ENCODE data around the gene PLN. TPM values are rescaled to one million over a fixed set of nuclear protein-coding genes. Genes with fewer than 3 reads are reported as not detected.
A peak's percentile ranks its signal among the peaks of the same experiment; 100 is the strongest.

Gene PLN
- total and polyA plus RNA-seq, 9 of the 15 experiments (the other 6 are each of a cell fraction or from before 2014, with no cell fraction given): 0.03 to 0.30 (median 0.03) TPM; not detected in 6

DNA sequence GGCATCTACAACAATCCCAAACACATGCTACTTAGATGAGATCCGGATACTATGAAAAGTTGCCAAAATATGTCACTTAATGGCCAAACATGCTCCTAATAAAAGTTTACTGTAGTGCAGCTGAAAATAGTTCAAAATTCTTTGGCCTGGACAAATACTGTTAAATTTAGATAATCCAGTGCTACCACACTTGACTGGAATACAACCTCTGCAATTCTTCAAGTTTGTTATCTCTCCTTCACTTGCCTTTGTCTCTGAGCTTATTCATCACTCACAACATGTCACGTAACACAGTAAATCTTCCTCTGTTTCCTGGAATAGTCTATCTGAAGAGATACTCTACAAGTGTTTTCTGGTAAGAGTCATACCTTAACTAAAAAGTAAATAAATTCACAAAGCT, 10.5 kb upstream of the PLN start (continued):
- TF ChIP-seq, protein P1, sequence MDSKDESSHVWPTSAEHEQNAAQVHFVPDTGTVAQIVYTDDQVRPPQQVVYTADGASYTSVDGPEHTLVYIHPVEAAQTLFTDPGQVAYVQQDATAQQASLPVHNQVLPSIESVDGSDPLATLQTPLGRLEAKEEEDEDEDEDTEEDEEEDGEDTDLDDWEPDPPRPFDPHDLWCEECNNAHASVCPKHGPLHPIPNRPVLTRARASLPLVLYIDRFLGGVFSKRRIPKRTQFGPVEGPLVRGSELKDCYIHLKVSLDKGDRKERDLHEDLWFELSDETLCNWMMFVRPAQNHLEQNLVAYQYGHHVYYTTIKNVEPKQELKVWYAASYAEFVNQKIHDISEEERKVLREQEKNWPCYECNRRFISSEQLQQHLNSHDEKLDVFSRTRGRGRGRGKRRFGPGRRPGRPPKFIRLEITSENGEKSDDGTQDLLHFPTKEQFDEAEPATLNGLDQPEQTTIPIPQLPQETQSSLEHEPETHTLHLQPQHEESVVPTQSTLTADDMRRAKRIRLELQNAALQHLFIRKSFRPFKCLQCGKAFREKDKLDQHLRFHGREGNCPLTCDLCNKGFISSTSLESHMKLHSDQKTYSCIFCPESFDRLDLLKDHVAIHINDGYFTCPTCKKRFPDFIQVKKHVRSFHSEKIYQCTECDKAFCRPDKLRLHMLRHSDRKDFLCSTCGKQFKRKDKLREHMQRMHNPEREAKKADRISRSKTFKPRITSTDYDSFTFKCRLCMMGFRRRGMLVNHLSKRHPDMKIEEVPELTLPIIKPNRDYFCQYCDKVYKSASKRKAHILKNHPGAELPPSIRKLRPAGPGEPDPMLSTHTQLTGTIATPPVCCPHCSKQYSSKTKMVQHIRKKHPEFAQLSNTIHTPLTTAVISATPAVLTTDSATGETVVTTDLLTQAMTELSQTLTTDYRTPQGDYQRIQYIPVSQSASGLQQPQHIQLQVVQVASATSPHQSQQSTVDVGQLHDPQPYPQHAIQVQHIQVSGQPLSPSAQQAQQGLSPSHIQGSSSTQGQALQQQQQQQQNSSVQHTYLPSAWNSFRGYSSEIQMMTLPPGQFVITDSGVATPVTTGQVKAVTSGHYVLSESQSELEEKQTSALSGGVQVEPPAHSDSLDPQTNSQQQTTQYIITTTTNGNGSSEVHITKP (IDR thresholded peaks at IDR 0.05; ENCODE audit: partially characterized antibody): peak; percentile 39
- TF ChIP-seq ZBTB7A (IDR thresholded peaks at IDR 0.05; ENCODE audit: borderline replicate concordance, control insufficient read depth, low read depth, low read length): no peak
- TF ChIP-seq ZEB2 (IDR thresholded peaks at IDR 0.05): peak; percentile 74; the same call in 1 of the 2 replicates
- TF ChIP-seq, protein P2, sequence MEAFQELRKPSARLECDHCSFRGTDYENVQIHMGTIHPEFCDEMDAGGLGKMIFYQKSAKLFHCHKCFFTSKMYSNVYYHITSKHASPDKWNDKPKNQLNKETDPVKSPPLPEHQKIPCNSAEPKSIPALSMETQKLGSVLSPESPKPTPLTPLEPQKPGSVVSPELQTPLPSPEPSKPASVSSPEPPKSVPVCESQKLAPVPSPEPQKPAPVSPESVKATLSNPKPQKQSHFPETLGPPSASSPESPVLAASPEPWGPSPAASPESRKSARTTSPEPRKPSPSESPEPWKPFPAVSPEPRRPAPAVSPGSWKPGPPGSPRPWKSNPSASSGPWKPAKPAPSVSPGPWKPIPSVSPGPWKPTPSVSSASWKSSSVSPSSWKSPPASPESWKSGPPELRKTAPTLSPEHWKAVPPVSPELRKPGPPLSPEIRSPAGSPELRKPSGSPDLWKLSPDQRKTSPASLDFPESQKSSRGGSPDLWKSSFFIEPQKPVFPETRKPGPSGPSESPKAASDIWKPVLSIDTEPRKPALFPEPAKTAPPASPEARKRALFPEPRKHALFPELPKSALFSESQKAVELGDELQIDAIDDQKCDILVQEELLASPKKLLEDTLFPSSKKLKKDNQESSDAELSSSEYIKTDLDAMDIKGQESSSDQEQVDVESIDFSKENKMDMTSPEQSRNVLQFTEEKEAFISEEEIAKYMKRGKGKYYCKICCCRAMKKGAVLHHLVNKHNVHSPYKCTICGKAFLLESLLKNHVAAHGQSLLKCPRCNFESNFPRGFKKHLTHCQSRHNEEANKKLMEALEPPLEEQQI (IDR thresholded peaks at IDR 0.05): peak; percentile 86
- TF ChIP-seq TCF3 (CRISPR knock-in tag; IDR thresholded peaks at IDR 0.05): peak; percentile 78
- TF ChIP-seq ATF7 (IDR thresholded peaks at IDR 0.05): peak; percentile 44; the same call in 1 of the 2 replicates
- TF ChIP-seq ZNF174 (CRISPR knock-in tag; IDR thresholded peaks at IDR 0.05): no peak
- peak; percentile 56; the same call in 1 of the 2 replicates for TF ChIP-seq FOXM1 (IDR thresholded peaks at IDR 0.05; ENCODE audit: low read depth)
- TF ChIP-seq FOXM1 (CRISPR knock-in tag; IDR thresholded peaks at IDR 0.05; ENCODE audit: low read depth): no peak
- peak in 1 of 2 experiments; percentile 28; a peak in 1 of 4 replicates for TF ChIP-seq SRF (CRISPR knock-in tag; IDR thresholded peaks at IDR 0.05)
- TF ChIP-seq TRIM24 (IDR thresholded peaks at IDR 0.05): peak; percentile 34 to 59; a peak in 2 of 4 replicates
- TF ChIP-seq CXXC5 (CRISPR knock-in tag; IDR thresholded peaks at IDR 0.05): peak; percentile 50; the same call in 1 of the 2 replicates
- TF ChIP-seq ARID1B (IDR thresholded peaks at IDR 0.05): peak; percentile 93
- peak; percentile 48; the same call in 1 of the 2 replicates for TF ChIP-seq MTA2 (IDR thresholded peaks at IDR 0.05; ENCODE audit: low read depth)
- TF ChIP-seq CTBP1 (IDR thresholded peaks at IDR 0.05; ENCODE audit: borderline replicate concordance): peak; percentile 81
- TF ChIP-seq ARHGAP35 (IDR thresholded peaks at IDR 0.05; ENCODE audit: partially characterized antibody): peak; percentile 72
- peak; percentile 91 for TF ChIP-seq GATAD2B (IDR thresholded peaks at IDR 0.05; ENCODE audit: borderline replicate concordance)
- peak in 1 of 2 experiments; percentile 85; a peak in 2 of 4 replicates for TF ChIP-seq HDAC1 (IDR thresholded peaks at IDR 0.05)
- 0 out of 4 replicates have a peak, but pooled peaks of 1 of the 2 experiments have one; percentile 62 for TF ChIP-seq ARNT (IDR thresholded peaks at IDR 0.05)
- peak; percentile 87 for TF ChIP-seq EP300 (IDR thresholded peaks at IDR 0.05; ENCODE audit: low read length)
- TF ChIP-seq CBFA2T2 (conservative IDR thresholded peaks at IDR 0.05): peak; percentile 78
- TF ChIP-seq, protein P3, sequence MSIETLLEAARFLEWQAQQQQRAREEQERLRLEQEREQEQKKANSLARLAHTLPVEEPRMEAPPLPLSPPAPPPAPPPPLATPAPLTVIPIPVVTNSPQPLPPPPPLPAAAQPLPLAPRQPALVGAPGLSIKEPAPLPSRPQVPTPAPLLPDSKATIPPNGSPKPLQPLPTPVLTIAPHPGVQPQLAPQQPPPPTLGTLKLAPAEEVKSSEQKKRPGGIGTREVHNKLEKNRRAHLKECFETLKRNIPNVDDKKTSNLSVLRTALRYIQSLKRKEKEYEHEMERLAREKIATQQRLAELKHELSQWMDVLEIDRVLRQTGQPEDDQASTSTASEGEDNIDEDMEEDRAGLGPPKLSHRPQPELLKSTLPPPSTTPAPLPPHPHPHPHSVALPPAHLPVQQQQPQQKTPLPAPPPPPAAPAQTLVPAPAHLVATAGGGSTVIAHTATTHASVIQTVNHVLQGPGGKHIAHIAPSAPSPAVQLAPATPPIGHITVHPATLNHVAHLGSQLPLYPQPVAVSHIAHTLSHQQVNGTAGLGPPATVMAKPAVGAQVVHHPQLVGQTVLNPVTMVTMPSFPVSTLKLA (conservative IDR thresholded peaks at IDR 0.05): 0 out of 4 replicates have a peak, but pooled peaks of 1 of the 2 experiments have one; percentile 31
- TF ChIP-seq CREM (IDR thresholded peaks at IDR 0.05; ENCODE audit: low read depth): 0 out of 2 replicates have a peak, but pooled peaks have one; percentile 30
- TF ChIP-seq SIX5 (IDR thresholded peaks at IDR 0.05; ENCODE audit: borderline replicate concordance in 1 of 2, insufficient read depth in 1 of 2, low read depth in 1 of 2, low read length in 2 of 2): no peak
